HepG2 (cell line): ENCODE measurements around the gene APOM. TPM values are rescaled to one million over a fixed set of nuclear protein-coding genes. Genes with fewer than 3 reads are reported as not detected.

ENCODE experiments used
- EEA1 ChIP-seq: sonication (generic); formaldehyde crosslinking; IDR thresholded peaks from 2 replicates; pipeline ENCODE4 v1.5.1; 2020; ENCODE audit warnings: mild to moderate bottlenecking, missing genetic modification reagents, borderline replicate concordance
- EZH2 ChIP-seq: conservative IDR thresholded peaks from 2 replicates; pipeline ENCODE4 v1.6.1; 2012; ENCODE audit warnings: mild to moderate bottlenecking, low read depth, low read length, moderate library complexity
- FOXK2 ChIP-seq: fragments of 450-650 bp; IDR thresholded peaks from 2 replicates; pipeline ENCODE4 v1.6.1; 2016
- KDM5A ChIP-seq: fragments of 200-600 bp; sonication (generic); IDR thresholded peaks from 2 replicates; pipeline ENCODE4 v1.7.0; 2018; ENCODE audit warnings: antibody characterized with exemption, mild to moderate bottlenecking, low read length, borderline replicate concordance
- KLF9 ChIP-seq: IDR thresholded peaks from 2 replicates; pipeline ENCODE4 v1.6.1; 2016; ENCODE audit warnings: low read depth
- MIER3 ChIP-seq: IDR thresholded peaks from 2 replicates; pipeline ENCODE4 v1.6.1; 2016; ENCODE audit warnings: missing compliant biosample characterization, borderline replicate concordance
- NCOA5 ChIP-seq: sonication (generic); formaldehyde crosslinking; IDR thresholded peaks from 2 replicates; pipeline ENCODE4 v1.4.0; 2020; ENCODE audit warnings: missing genetic modification reagents
- NR2F1 ChIP-seq, 2 experiments: fragments of 450-650 bp in 1 of 2; formaldehyde crosslinking in 1 of 2; IDR thresholded peaks; 2 replicates each; pipeline versions ENCODE4 v1.5.0 to v1.6.1; 2016 to 2020; ENCODE audit warnings: mild to moderate bottlenecking in 1 of 2, missing compliant biosample characterization in 1 of 2, missing genetic modification reagents in 1 of 2, moderate library complexity in 1 of 2
- ONECUT2 ChIP-seq: sonication (generic); formaldehyde crosslinking; IDR thresholded peaks from 2 replicates; pipeline ENCODE4 v1.4.0; 2020; ENCODE audit warnings: missing genetic modification reagents
- PHF5A ChIP-seq: IDR thresholded peaks from one replicate; pipeline ENCODE4 v1.6.1; 2018; ENCODE audit warnings: low read depth, missing genetic modification reagents; ENCODE audit not compliant: unreplicated experiment
- PITX1 ChIP-seq: sonication (generic); formaldehyde crosslinking; IDR thresholded peaks from 2 replicates; pipeline ENCODE4 v1.5.1; 2020; ENCODE audit warnings: mild to moderate bottlenecking, missing genetic modification reagents
- SOX5 ChIP-seq: IDR thresholded peaks from 2 replicates; pipeline ENCODE4 v1.6.1; 2016; ENCODE audit warnings: borderline replicate concordance
- ZNF556 ChIP-seq: sonication (generic); formaldehyde crosslinking; IDR thresholded peaks from 2 replicates; pipeline ENCODE4 v1.4.0; 2020; ENCODE audit warnings: mild to moderate bottlenecking, missing genetic modification reagents, borderline replicate concordance
- ZNF570 ChIP-seq: sonication (generic); formaldehyde crosslinking; IDR thresholded peaks from 2 replicates; pipeline ENCODE4 v1.4.0; 2020; ENCODE audit warnings: mild to moderate bottlenecking, missing genetic modification reagents, borderline replicate concordance
- ZNF672 ChIP-seq: sonication (generic); formaldehyde crosslinking; IDR thresholded peaks from 2 replicates; pipeline ENCODE4 v1.8.1; 2022; ENCODE audit warnings: missing genetic modification reagents
- polyA plus RNA-seq, 8 experiments: library from polyadenylated mRNA; depleted of rRNA in 3 of 8; stranded (reverse) in 7 of 8; unstranded in 1 of 8; fragments of >200 nt; fragmentation: Illumina TruSeq in 4 of 8; extraction: Trizol in 4 of 8; gene quantifications; 2 replicates each; pipeline versions ENCODE4 v1.2.1 to v1.2.3, GENCODE V29; 2011 to 2016; ENCODE audit warnings: low read depth in 4 of 8, missing spikeins in 1 of 8, mixed read lengths in 1 of 8; ENCODE audit not compliant: insufficient read depth in 1 of 8
- total RNA-seq, 5 experiments: library from RNA; depleted of rRNA; stranded (reverse); fragments of >200 nt; fragmentation: Illumina TruSeq; extraction: Trizol; gene quantifications; 2 replicates each; pipeline ENCODE4 v1.2.3, GENCODE V29; 2016; ENCODE audit warnings: low read depth in 1 of 5
- TF ChIP-seq, protein P1 (sequence below): sonication (generic); formaldehyde crosslinking; IDR thresholded peaks from 2 replicates; pipeline ENCODE4 v1.5.1; 2020; ENCODE audit warnings: mild to moderate bottlenecking, missing genetic modification reagents, borderline replicate concordance
- TF ChIP-seq, protein P2 (sequence below), 2 experiments: fragments of 450-650 bp in 1 of 2; sonication (generic) in 1 of 2; formaldehyde crosslinking in 1 of 2; IDR thresholded peaks; 2 replicates each; pipeline versions ENCODE4 v1.6.1 to v1.8.0; 2016 to 2022; ENCODE audit warnings: antibody characterized with exemption in 1 of 2, mild to moderate bottlenecking in 1 of 2, missing genetic modification reagents in 1 of 2
- TF ChIP-seq, protein P3 (sequence below): sonication (generic); formaldehyde crosslinking; IDR thresholded peaks from 2 replicates; pipeline ENCODE4 v1.5.0; 2020; ENCODE audit warnings: missing genetic modification reagents

The APOM gene
- total and polyA plus RNA-seq, 2 of the 13 experiments (the other 11 are each of a cell fraction or from before 2014, with no cell fraction given) = 98.2 to 1,140 TPM

DNA sequence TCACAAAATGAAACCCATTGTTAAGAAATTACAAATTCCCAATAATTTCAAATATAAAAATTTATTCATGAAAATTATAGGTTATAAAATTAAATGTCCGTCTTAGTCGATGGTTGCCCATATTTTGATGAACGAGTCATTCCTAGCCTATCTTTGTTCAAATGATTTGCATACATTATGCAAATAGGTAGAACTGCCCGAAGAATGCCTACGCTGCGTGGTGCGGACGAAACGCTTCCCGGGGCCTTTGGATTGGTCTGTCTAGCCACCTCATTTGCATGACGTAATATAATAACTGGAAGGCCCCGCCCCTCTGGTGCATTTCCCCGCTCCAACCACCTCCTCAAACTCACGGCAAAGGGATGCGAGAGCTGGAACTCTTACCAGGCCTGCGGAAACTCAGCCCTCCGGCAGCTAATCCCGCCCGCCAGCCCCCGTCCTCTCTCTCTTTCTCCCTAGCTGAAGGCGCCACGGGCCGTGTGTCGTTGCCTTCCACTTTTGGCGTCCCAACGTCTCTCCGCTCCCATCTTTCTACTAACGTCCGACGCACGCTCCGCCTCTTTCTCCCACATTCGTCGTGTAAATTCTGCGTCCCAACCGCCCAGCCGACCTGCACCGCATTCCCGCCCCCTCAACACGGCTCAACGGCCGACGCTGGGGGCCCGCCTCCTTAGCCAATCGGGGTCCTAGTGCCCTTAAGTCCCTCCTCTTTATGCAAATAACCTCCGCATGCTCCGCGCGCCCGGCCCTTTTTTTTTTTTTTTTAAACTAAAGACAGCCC lies 35.7 kb upstream of the APOM start (continued):
- TF ChIP-seq, protein P1, sequence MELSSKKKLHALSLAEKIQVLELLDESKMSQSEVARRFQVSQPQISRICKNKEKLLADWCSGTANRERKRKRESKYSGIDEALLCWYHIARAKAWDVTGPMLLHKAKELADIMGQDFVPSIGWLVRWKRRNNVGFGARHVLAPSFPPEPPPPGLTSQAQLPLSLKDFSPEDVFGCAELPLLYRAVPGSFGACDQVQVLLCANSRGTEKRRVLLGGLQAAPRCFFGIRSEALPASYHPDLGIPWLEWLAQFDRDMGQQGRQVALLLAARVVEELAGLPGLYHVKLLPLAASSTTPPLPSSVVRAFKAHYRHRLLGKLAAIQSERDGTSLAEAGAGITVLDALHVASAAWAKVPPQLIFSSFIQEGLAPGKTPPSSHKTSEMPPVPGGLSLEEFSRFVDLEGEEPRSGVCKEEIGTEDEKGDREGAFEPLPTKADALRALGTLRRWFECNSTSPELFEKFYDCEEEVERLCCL (CRISPR knock-in tag) = no peak; the same call in 1 of the 2 replicates
- TF ChIP-seq, protein P2, sequence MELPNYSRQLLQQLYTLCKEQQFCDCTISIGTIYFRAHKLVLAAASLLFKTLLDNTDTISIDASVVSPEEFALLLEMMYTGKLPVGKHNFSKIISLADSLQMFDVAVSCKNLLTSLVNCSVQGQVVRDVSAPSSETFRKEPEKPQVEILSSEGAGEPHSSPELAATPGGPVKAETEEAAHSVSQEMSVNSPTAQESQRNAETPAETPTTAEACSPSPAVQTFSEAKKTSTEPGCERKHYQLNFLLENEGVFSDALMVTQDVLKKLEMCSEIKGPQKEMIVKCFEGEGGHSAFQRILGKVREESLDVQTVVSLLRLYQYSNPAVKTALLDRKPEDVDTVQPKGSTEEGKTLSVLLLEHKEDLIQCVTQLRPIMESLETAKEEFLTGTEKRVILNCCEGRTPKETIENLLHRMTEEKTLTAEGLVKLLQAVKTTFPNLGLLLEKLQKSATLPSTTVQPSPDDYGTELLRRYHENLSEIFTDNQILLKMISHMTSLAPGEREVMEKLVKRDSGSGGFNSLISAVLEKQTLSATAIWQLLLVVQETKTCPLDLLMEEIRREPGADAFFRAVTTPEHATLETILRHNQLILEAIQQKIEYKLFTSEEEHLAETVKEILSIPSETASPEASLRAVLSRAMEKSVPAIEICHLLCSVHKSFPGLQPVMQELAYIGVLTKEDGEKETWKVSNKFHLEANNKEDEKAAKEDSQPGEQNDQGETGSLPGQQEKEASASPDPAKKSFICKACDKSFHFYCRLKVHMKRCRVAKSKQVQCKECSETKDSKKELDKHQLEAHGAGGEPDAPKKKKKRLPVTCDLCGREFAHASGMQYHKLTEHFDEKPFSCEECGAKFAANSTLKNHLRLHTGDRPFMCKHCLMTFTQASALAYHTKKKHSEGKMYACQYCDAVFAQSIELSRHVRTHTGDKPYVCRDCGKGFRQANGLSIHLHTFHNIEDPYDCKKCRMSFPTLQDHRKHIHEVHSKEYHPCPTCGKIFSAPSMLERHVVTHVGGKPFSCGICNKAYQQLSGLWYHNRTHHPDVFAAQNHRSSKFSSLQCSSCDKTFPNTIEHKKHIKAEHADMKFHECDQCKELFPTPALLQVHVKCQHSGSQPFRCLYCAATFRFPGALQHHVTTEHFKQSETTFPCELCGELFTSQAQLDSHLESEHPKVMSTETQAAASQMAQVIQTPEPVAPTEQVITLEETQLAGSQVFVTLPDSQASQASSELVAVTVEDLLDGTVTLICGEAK (IDR thresholded peaks at IDR 0.05) = no peak
- TF ChIP-seq, protein P2 (CRISPR knock-in tag; IDR thresholded peaks at IDR 0.05) = peak; percentile 64; the same call in 1 of the 2 replicates
- TF ChIP-seq, protein P3, sequence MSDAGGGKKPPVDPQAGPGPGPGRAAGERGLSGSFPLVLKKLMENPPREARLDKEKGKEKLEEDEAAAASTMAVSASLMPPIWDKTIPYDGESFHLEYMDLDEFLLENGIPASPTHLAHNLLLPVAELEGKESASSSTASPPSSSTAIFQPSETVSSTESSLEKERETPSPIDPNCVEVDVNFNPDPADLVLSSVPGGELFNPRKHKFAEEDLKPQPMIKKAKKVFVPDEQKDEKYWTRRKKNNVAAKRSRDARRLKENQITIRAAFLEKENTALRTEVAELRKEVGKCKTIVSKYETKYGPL (CRISPR knock-in tag) = peak; percentile 53; the same call in 1 of the 2 replicates
- TF ChIP-seq SOX5 (CRISPR knock-in tag) = 0 out of 2 replicates have a peak, but pooled peaks have one; percentile 49
- no peak for TF ChIP-seq MIER3 (CRISPR knock-in tag)
- no peak for TF ChIP-seq NCOA5 (CRISPR knock-in tag)
- no peak for TF ChIP-seq EZH2
- TF ChIP-seq NR2F1 (CRISPR knock-in tag; IDR thresholded peaks at IDR 0.05) = no peak
- TF ChIP-seq KLF9 (CRISPR knock-in tag) = peak; percentile 74; the same call in 1 of the 2 replicates
- TF ChIP-seq ONECUT2 (CRISPR knock-in tag) = peak; percentile 60; the same call in 1 of the 2 replicates
- no peak for TF ChIP-seq ZNF672
- TF ChIP-seq FOXK2 = peak; percentile 47; the same call in 1 of the 2 replicates
- peak; percentile 28; the same call in 1 of the 2 replicates for TF ChIP-seq KDM5A
- no peak for TF ChIP-seq ZNF556 (CRISPR knock-in tag)
- no peak; the same call in 1 of the 2 replicates for TF ChIP-seq EEA1 (CRISPR knock-in tag)
- TF ChIP-seq PHF5A (CRISPR knock-in tag) = no peak
- peak; percentile 93 for TF ChIP-seq PITX1 (CRISPR knock-in tag)
- TF ChIP-seq ZNF570 (CRISPR knock-in tag) = no peak
